GM12872 (cell line): Measurements from ENCODE around the gene GNAQ.
A peak's percentile ranks its signal among the peaks of the same experiment; 100 is the strongest.

Source experiments
- CTCF ChIP-seq: IDR thresholded peaks from 3 replicates; pipeline ENCODE4 v1.5.1; 2011; ENCODE audit warnings: low read depth, mild to moderate bottlenecking, low read length, moderate library complexity; ENCODE audit not compliant: insufficient read depth

Gene GNAQ

GRCh38 chr9:77763566-77763965, 268.0 kb downstream of the GNAQ start:
- TF ChIP-seq CTCF: no peak

GRCh38 chr9:77759391-77759790, 272.2 kb downstream of the GNAQ start:
- no peak for TF ChIP-seq CTCF

GRCh38 chr9:77756449-77756848, 275.2 kb downstream of the GNAQ start:
- peak; percentile 29; the same call in 1 of the 3 replicates for TF ChIP-seq CTCF

DNA sequence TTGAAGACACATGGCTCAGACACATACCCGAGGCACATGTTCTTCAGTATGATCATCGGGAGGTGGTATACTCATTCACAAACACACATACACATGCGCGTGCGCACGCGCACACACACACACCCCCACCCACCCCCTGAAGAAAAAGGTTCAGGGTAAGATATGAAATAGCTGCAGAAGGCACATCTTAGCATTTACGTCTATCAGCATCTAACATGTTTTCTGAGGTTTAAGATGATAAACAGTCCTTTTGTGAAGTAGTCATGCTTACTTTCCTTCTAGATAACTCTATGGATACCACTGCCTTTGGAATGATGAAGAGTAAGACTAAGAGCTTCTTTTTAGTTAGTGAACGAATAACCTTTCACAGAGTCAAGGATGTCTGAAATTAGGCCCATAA, 278.4 kb downstream of the GNAQ start:
- TF ChIP-seq CTCF: no peak

- TF ChIP-seq CTCF: no peak
Measured at GRCh38 chr9:77752554-77752953, 279.1 kb downstream of the GNAQ start.

- peak; percentile 46; the same call in 1 of the 3 replicates for TF ChIP-seq CTCF
Measured at GRCh38 chr9:77751341-77752091, 280.1 kb downstream of the GNAQ start.

DNA sequence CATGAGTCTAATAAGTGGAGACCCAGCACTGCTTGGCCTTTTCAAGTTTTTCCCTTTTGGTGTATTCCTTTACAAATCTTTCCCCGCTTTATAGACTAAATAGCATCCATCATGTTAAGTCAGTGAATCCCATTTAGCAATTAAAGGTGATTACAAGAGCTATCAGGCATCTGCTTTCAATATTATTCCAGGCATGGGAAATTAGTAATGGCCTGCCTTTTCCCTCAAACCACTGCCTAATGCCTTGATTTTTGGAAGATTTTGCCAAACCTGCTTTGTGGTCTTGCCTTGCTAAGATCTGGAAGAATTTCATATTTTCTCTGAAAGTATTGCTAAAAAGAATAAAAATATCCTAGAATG, 280.6 kb downstream of the GNAQ start:
- TF ChIP-seq CTCF: no peak
